Measurements from ENCODE around the gene URB1. TPM values are rescaled to one million over a fixed set of nuclear protein-coding genes. Genes with fewer than 3 reads are reported as not detected.

Gene URB1
- total and polyA plus RNA-seq, 11 donors = 4.6 to 26.0 (median 11.1) TPM

DNA sequence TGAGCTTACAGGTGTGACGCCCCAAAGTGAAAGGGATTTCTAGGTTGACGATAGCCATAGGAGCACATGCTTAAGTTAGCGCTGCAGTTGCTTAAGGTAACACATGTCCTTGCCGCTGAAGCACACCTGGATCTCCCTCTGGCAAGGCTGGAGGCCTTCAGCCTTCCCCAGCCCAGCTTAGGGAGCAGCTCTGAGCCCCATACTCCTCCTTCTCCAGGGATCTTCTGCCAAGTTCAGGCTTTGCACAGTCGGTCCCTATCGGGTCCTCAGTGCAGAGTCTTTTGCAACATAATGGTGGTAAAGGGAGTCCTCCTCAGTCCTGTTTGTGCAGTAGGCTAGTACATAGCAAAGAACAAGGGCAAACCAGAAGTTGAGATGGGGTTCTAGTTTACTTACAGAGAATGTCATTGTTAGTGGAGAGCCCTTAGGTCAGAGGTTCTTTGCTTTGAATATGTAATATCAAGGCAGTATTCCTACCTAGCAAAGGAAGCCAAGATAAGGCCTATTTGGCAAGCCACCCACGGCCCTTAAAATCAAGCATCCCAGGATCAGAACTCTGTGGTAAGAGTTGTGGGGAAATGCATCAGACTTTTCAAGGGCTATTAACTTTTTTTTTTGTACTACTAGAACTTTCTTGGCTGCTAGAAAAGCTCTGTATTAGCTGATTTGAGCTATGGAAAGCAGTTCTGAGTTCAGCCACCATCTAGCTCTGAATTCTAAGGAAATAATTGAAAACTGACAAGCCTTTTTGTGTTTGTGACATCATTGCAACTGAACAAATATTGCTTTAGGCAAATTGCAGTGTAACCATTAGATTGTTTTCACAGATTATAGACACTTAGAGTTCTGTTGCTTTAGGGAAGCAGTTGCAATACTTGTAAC is 21.1 kb upstream of the URB1 start:
- Histone ChIP-seq H3K9me3 (no peaks in the 10 kb centered on the region), H3K4me1 (peaks cover 12 to 76% (median 51%) of the 10 kb centered on the region in 12 donors), H3K4me3 (peak overlapping the region; percentile 36 to 95 (median 76)), H3K27ac (peak overlapping the region; percentile 94 to 100 (median 99)), H3K27me3 (no peaks in the 10 kb centered on the region), H3K36me3 (peaks cover 0 to 13% (median 6%) of the 10 kb centered on the region in 9 donors)
- 33 to 58% (median 41%) methylated on average over 7 of the region's 7 CpGs for WGBS, 4 donors
- intact Hi-C loops (cut with DNase I) = loop anchor here (2.0 to 10.0 kb wide), 11 partner anchors 38 to 198 kb away; partner anchors contain the start of gene CFAP298 (in 1 of the 10)
- TF ChIP-seq POLR2A (IDR thresholded peaks at IDR 0.05) = no peak
- TF ChIP-seq, protein P1, sequence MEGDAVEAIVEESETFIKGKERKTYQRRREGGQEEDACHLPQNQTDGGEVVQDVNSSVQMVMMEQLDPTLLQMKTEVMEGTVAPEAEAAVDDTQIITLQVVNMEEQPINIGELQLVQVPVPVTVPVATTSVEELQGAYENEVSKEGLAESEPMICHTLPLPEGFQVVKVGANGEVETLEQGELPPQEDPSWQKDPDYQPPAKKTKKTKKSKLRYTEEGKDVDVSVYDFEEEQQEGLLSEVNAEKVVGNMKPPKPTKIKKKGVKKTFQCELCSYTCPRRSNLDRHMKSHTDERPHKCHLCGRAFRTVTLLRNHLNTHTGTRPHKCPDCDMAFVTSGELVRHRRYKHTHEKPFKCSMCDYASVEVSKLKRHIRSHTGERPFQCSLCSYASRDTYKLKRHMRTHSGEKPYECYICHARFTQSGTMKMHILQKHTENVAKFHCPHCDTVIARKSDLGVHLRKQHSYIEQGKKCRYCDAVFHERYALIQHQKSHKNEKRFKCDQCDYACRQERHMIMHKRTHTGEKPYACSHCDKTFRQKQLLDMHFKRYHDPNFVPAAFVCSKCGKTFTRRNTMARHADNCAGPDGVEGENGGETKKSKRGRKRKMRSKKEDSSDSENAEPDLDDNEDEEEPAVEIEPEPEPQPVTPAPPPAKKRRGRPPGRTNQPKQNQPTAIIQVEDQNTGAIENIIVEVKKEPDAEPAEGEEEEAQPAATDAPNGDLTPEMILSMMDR (IDR thresholded peaks at IDR 0.05) = no peak
- DNase-seq = no peak
- no peak for ATAC-seq

DNA sequence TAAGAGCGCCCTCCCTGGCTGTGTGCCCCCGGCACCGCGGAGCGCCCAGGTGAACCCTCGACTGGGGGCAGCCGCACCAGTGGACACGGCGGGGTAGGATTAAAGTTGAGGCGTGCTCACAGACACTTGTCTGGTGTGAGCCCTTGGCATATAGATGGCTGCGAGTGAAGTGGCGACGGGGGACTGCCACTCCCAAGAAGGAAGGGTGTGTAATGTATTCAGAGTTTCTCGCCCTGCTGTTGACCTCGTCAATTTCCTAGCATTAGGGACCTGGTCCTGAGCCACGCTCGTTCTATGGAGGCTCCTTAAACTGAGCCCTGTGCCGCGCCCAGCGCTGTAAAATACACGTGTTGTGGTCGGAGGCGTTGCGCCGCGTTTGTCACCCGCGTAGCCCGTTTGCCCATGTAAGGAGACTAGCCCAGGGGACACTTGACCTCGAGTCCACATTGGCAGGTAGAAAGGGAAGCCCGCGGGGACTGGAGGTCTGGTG is 20.2 kb upstream of the URB1 start:
- H3K9me3 ChIP-seq = no peaks in the 10 kb centered on the region
- H3K36me3 ChIP-seq = peaks cover 0 to 10% (median 2%) of the 10 kb centered on the region in 9 donors
- H3K27me3 ChIP-seq = no peaks in the 10 kb centered on the region
- TF ChIP-seq POLR2A (IDR thresholded peaks at IDR 0.05) = no peak
- TF ChIP-seq, protein P1 (IDR thresholded peaks at IDR 0.05) = peak in 3 of 12 donors; percentile 17 to 20 (median 19)
- peaks cover 12 to 70% (median 45%) of the 10 kb centered on the region in 12 donors for H3K4me1 ChIP-seq
- intact Hi-C loops (cut with DNase I) = loop anchor here (2.0 to 10.0 kb wide), 11 partner anchors 39 to 199 kb away; partner anchors contain the start of gene CFAP298 (in 1 of the 10)
- 15 to 29% (median 26%) methylated on average over 29 to 32 of the region's 32 CpGs for WGBS, 4 donors
- ATAC-seq (peak in 3 of 4 donors; percentile 9 to 23 (median 12)), DNase-seq (peak; percentile 45 to 72 (median 58))
- H3K27ac ChIP-seq = peak overlapping the region; percentile 94 to 100 (median 99)
- H3K4me3 ChIP-seq = peak overlapping the region; percentile 36 to 95 (median 76)

DNA sequence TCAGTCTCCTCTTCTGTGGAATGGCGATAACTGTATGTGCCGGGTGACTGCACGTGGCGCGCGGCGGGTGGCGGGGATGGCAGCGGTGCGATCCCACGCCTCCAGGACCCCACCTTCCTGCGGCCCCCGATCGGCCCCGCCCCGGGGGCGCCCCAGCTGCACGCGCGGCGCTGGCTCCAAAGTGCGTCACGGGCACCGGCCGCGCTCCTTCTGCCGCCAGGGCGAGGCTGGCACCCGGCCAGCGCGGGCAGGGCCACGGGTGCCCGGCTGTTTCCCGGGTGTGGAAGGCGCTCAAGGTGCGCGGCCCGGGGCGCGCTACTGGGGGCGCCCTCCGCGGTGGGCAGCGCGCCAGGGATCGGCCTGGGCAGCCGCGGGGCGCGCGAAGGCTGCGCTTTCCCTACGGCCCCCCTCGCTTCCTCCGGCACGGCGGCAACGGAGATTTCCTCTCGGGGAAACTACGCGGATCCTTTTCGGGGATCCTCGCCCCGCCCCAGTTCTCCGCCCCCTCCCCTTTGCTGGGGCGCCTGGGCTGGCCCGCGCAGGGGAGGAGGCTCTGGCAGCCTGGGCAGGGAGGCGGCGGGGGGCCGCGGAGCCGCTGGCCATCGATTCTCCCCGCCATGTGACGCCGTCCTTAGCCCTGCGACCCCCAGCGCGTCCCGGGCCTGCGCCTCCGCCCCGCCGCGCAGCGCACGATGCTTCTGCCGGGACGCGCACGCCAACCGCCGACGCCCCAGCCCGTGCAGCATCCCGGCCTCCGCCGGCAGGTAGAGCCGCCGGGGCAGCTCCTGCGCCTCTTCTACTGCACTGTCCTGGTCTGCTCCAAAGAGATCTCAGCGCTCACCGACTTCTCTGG is 19.6 kb upstream of the URB1 start, which contains the start of gene EVA1C:
EVA1C (plus strand) TSS at position 545 of the 853 bp plus-strand sequence; CDS start at position 693, 148 bp downstream.
- Histone ChIP-seq H3K27me3 (no peaks in the 10 kb centered on the region), H3K4me3 (peak within 1 kb of the TSS; percentile 36 to 95 (median 76)), H3K27ac (peak within 1 kb of the TSS; percentile 94 to 100 (median 99)), H3K36me3 (peaks cover 0 to 4% (median 0%) of the 10 kb centered on the region in 9 donors), H3K4me1 (peaks cover 12 to 64% (median 39%) of the 10 kb centered on the region in 12 donors), H3K9me3 (no peaks in the 10 kb centered on the region)
- ATAC-seq = peak; percentile 29 to 78 (median 60)
- WGBS, 4 donors = 0% methylated on average over 13 to 104 of the region's 104 CpGs
- DNase-seq = peak; percentile 75 to 86 (median 82)
- intact Hi-C loops (cut with DNase I) = loop anchor here (2.0 to 10.0 kb wide), 11 partner anchors 40 to 200 kb away; partner anchors contain the start of gene CFAP298 (in 1 of the 10)
- peak in 1 of 2 donors; percentile 33 for TF ChIP-seq POLR2A (IDR thresholded peaks at IDR 0.05)
- TF ChIP-seq, protein P1 (IDR thresholded peaks at IDR 0.05) = peak in 8 of 12 donors; percentile 9 to 51 (median 28)

Measured in heart left ventricle (tissue), 16 donors.